Endothelial cell of umbilical vein (primary cell): ENCODE data around the gene FRMD5. TPM values are rescaled to one million over a fixed set of nuclear protein-coding genes. Genes with fewer than 3 reads are reported as not detected.

ENCODE experiments used
- BruUV-seq: library from RNA; stranded (reverse); fragments of 400-500 nt; replicated peaks from 2 replicates; lab custom pipeline; 2021; lab: Mats Ljungman, UMichigan
- CTCF ChIA-PET: fragments of 300-600, 350-600 bp; sonication (Branson Sonifier 250); formaldehyde crosslinking; loops from one replicate; lab custom pipeline; 2021; ENCODE audit warnings: antibody characterized with exemption, inconsistent platforms; lab: Charles Lee
- POLR2A ChIA-PET: fragments of 300-600, 350-600 bp; sonication (Branson Sonifier 250); formaldehyde crosslinking; loops from one replicate; lab custom pipeline; 2021; ENCODE audit warnings: antibody characterized with exemption, inconsistent platforms; lab: Charles Lee
- DNase-seq: peaks from one replicate; pipeline ENCODE4 v3.0.0-alpha.2; 2011; ENCODE audit warnings: low read depth, low spot score
- FAIRE-seq: peaks from 2 replicates; lab custom pipeline; 2011; peaks lifted over from hg19 to GRCh38; lab: Jason Lieb, UNC
- H2AFZ ChIP-seq: 2 replicates; pipeline ENCODE4 v1.6.0; 2012; ENCODE audit warnings: low read depth, low read length, control low read depth, inconsistent platforms
- H3K27ac ChIP-seq: 2 replicates; pipeline ENCODE4 v1.5.1; 2011; ENCODE audit warnings: low read depth, mild to moderate bottlenecking, control low read depth, low read length, moderate library complexity; ENCODE audit not compliant: insufficient read depth
- H3K27me3 ChIP-seq, 2 experiments: 2 replicates each; pipeline versions ENCODE4 v1.6.0 to v1.6.1; 2011; ENCODE audit warnings: low read length in 2 of 2, mixed read lengths in 1 of 2; ENCODE audit not compliant: control insufficient read depth in 2 of 2, insufficient read depth in 2 of 2
- H3K36me3 ChIP-seq, 2 experiments: 2 replicates in 1 of 2; 3 replicates in 1 of 2; pipeline ENCODE4 v1.5.1; 2011; ENCODE audit warnings: low read length in 2 of 2, mild to moderate bottlenecking in 1 of 2, moderate library complexity in 1 of 2; ENCODE audit not compliant: control insufficient read depth in 2 of 2, insufficient read depth in 2 of 2; ENCODE audit errors: extremely low read depth in 1 of 2
- H3K4me1 ChIP-seq: 3 replicates; pipeline ENCODE4 v1.5.1; 2011; ENCODE audit warnings: mild to moderate bottlenecking, low read length; ENCODE audit not compliant: control insufficient read depth, insufficient read depth; ENCODE audit errors: extremely low read depth
- H3K4me2 ChIP-seq: 2 replicates; pipeline ENCODE4 v1.6.1; 2011; ENCODE audit warnings: low read length, control low read depth, mixed read lengths; ENCODE audit not compliant: insufficient read depth
- H3K4me3 ChIP-seq, 3 experiments: fragments of 200-600 bp in 1 of 3; sonication (generic), shearing (Covaris generic) in 1 of 3; replicated peaks in 1 of 3; 2 replicates each; pipeline ENCODE4 v1.5.1; 2011 to 2016; ENCODE audit warnings: control low read depth in 3 of 3, low read length in 3 of 3, mild to moderate bottlenecking in 2 of 3, inconsistent platforms in 1 of 3, low read depth in 1 of 3, moderate library complexity in 1 of 3; ENCODE audit not compliant: insufficient read depth in 1 of 3
- H3K79me2 ChIP-seq: 2 replicates; pipeline ENCODE4 v1.6.0; 2012; ENCODE audit warnings: low read length, inconsistent platforms; ENCODE audit not compliant: control insufficient read depth, insufficient read depth
- H3K9ac ChIP-seq: replicated peaks from 2 replicates; pipeline ENCODE3; 2011; ENCODE audit warnings: low read length, control low read depth; ENCODE audit not compliant: insufficient read depth; ENCODE audit errors: extremely low read depth
- H3K9me1 ChIP-seq: replicated peaks from 3 replicates; pipeline ENCODE4 v1.6.0; 2011; ENCODE audit warnings: mild to moderate bottlenecking, low read length; ENCODE audit not compliant: control insufficient read depth, insufficient read depth; ENCODE audit errors: extremely low read depth
- H3K9me3 ChIP-seq: replicated peaks from 2 replicates; pipeline ENCODE4 v1.5.1; 2012; ENCODE audit warnings: low read length, inconsistent platforms; ENCODE audit not compliant: control insufficient read depth, insufficient read depth
- H4K20me1 ChIP-seq: replicated peaks from 2 replicates; pipeline ENCODE3; 2011; ENCODE audit warnings: mild to moderate bottlenecking, low read length; ENCODE audit not compliant: control insufficient read depth, insufficient read depth; ENCODE audit errors: extremely low read depth
- CTCF ChIP-seq, 2 donors: IDR thresholded peaks; 1 replicate in 1 of 2; 2 replicates in 1 of 2; pipeline ENCODE4 v1.5.1; 2011; ENCODE audit warnings: low read length in 2 of 2, mild to moderate bottlenecking in 2 of 2, moderate library complexity in 2 of 2, control low read depth in 1 of 2, inconsistent platforms in 1 of 2, low read depth in 1 of 2; ENCODE audit not compliant: insufficient read depth in 1 of 2; ENCODE audit errors: extremely low read depth in 1 of 2
- FOS ChIP-seq: IDR thresholded peaks from 2 replicates; pipeline ENCODE4 v1.6.1; 2011; ENCODE audit warnings: mild to moderate bottlenecking, low read length, moderate library complexity, borderline replicate concordance; ENCODE audit not compliant: insufficient read depth
- GATA2 ChIP-seq: IDR thresholded peaks from 2 replicates; pipeline ENCODE4 v1.7.0; 2011; ENCODE audit warnings: low read depth, mild to moderate bottlenecking, moderate library complexity, mixed read lengths, low read length; ENCODE audit not compliant: insufficient read length, insufficient read depth
- MAX ChIP-seq: IDR thresholded peaks from 2 replicates; pipeline ENCODE4 v1.6.1; 2011; ENCODE audit not compliant: insufficient read depth, insufficient read length
- MYC ChIP-seq: IDR thresholded peaks from one replicate; pipeline ENCODE4 v1.6.1; 2011; ENCODE audit warnings: mild to moderate bottlenecking, low read depth, low read length
- POLR2A ChIP-seq: IDR thresholded peaks from 2 replicates; pipeline ENCODE4 v1.6.1; 2012; ENCODE audit warnings: low read depth, mild to moderate bottlenecking, control low read depth, low read length
- POLR2AphosphoS5 ChIP-seq: IDR thresholded peaks from 2 replicates; pipeline ENCODE4 v1.6.1; 2012; ENCODE audit warnings: low read depth, mild to moderate bottlenecking, control low read depth, low read length, moderate library complexity; ENCODE audit not compliant: insufficient read depth
- dilution Hi-C: fragments of 300-500 bp; cut with MboI; formaldehyde crosslinking; loops from one replicate; pipeline ENCODE4 v1.15.0; 2019; ENCODE audit warnings: low sequenced_read_pairs; ENCODE audit not compliant: extremely low pct_ligation_motif_present
- intact Hi-C: fragments of 100-400 bp; cut with micrococcal nuclease; formaldehyde crosslinking; loops from one replicate; pipeline ENCODE4 v1.10.0; 2022
- polyA plus RNA-seq, 4 experiments: library from polyadenylated mRNA; depleted of rRNA in 3 of 4; stranded (reverse) in 3 of 4; unstranded in 1 of 4; fragments of >200 nt; gene quantifications; 2 replicates each; pipeline versions ENCODE4 v1.2.1 to v1.2.3, GENCODE V29; 2011 to 2012; ENCODE audit warnings: missing spikeins in 1 of 4
- small RNA-seq: library from RNA; depleted of rRNA; stranded (forward); fragments of <200 nt; gene quantifications from one replicate; pipeline ENCODE3, GENCODE V24; 2012; ENCODE audit warnings: low replicate concordance, low read depth; ENCODE audit not compliant: insufficient read depth, insufficient read length
- total RNA-seq: library from RNA; stranded (reverse); gene quantifications from 2 replicates; pipeline ENCODE4 v1.2.3, GENCODE V29; 2021

The FRMD5 gene
- total and polyA plus RNA-seq, 2 donors (not counting 3 experiments of a cell fraction or from before 2014, with no cell fraction given): 16.7 to 20.2 TPM

GRCh38 chr15:43821505-43821904 is 373.6 kb downstream of the FRMD5 start:
- no peaks in the 10 kb centered on the region for H3K27me3 ChIP-seq
- ChIA-PET POLR2A (interaction anchor here (0.6 kb wide), 2 partner anchors 10 to 45 kb away, joined by 4 read pairs; no protein-coding TSS in a partner anchor), CTCF (interaction anchor here (1.1 to 1.5 kb wide), 3 partner anchors 9 to 11 kb away, joined by 3 to 4 read pairs (median 3); no protein-coding TSS in a partner anchor)
- dilution Hi-C loops (no loop called here), intact Hi-C loops (no loop called here)
- no peak for TF ChIP-seq CTCF (IDR thresholded peaks at IDR 0.05; ENCODE audit: extremely low read depth in 1 of 2, insufficient read depth in 1 of 2, low read depth in 1 of 2, low read length in 2 of 2)
- TF ChIP-seq POLR2AphosphoS5: no peak
- TF ChIP-seq POLR2A: no peak
- TF ChIP-seq MAX: no peak
- no peak for TF ChIP-seq FOS
- TF ChIP-seq GATA2: no peak
- TF ChIP-seq MYC: no peak
- no peaks in the 10 kb centered on the region for H4K20me1 ChIP-seq
- H3K9ac ChIP-seq: no peak overlapping the region
- H3K4me3 ChIP-seq: no peak overlapping the region
- no peak overlapping the region for H3K27ac ChIP-seq
- peaks cover 58% of the 10 kb centered on the region for H3K79me2 ChIP-seq
- DNase-seq: no peak
- H2AFZ ChIP-seq: no peak overlapping the region
- peaks cover 2 to 4% of the 10 kb centered on the region in 2 experiments for H3K36me3 ChIP-seq
- H3K9me3 ChIP-seq: no peaks in the 10 kb centered on the region
- peaks cover 12% of the 10 kb centered on the region for H3K4me1 ChIP-seq
- no peak for FAIRE-seq
- H3K9me1 ChIP-seq: no peaks in the 10 kb centered on the region
- peak overlapping the region; percentile 44 for H3K4me2 ChIP-seq
- BruUV-seq: no TSS peak

Small RNA genes within 50 kb of the gene (small RNA-seq; reads per million reads assigned to genes)
- not detected for gene RF00019

Other genes with a start within 250 kb of the FRMD5 start
- gene GOLM2, start 93.4 kb upstream of the FRMD5 start, total RNA-seq: 50.0 and 51.6 TPM in 2 replicates
- 11.8 and 13.6 TPM in 2 replicates for gene GOLM2, start 93.4 kb upstream of the FRMD5 start, polyA plus RNA-seq
- 46.0 and 55.1 TPM in 2 replicates for gene CTDSPL2, start 232.4 kb upstream of the FRMD5 start, total RNA-seq
- 9.3 and 12.2 TPM in 2 replicates for gene CTDSPL2, start 232.4 kb upstream of the FRMD5 start, polyA plus RNA-seq